Measurements from ENCODE around the gene ANKRD6.

ANKRD6 gene

GRCh38 chr6:89667872-89668556 is 235.1 kb downstream of the ANKRD6 start:
- peak; percentile 33 for DNase-seq

- no peak for DNase-seq
Measured at GRCh38 chr6:89669002-89669401, 236.1 kb downstream of the ANKRD6 start.

- DNase-seq = no peak
Measured at GRCh38 chr6:89670935-89671565, 238.1 kb downstream of the ANKRD6 start.

GRCh38 chr6:89675949-89676748 is 243.2 kb downstream of the ANKRD6 start:
- no peak for DNase-seq

- peak; percentile 50 for DNase-seq
Measured at GRCh38 chr6:89678531-89678930, 245.6 kb downstream of the ANKRD6 start.

GRCh38 chr6:89679215-89680120 is 246.5 kb downstream of the ANKRD6 start:
- DNase-seq = no peak

GRCh38 chr6:89680150-89680549 is 247.2 kb downstream of the ANKRD6 start:
- DNase-seq = peak; percentile 53

- no peak for DNase-seq
Measured at GRCh38 chr6:89680551-89680950, 247.6 kb downstream of the ANKRD6 start.

GRCh38 chr6:89681983-89682564 is 249.1 kb downstream of the ANKRD6 start:
- DNase-seq = no peak

- DNase-seq = no peak
Measured at GRCh38 chr6:89682991-89683390, 250.0 kb downstream of the ANKRD6 start.

Measured in NCI-H69 (cell line).